ENCODE results near the gene NARF.
"Not testable (repeated sequence)": the region's sequence is repeated elsewhere in the genome, so short reads cannot be mapped to it uniquely, and the experiment has no call there.

- TF ChIP-seq, protein P1, sequence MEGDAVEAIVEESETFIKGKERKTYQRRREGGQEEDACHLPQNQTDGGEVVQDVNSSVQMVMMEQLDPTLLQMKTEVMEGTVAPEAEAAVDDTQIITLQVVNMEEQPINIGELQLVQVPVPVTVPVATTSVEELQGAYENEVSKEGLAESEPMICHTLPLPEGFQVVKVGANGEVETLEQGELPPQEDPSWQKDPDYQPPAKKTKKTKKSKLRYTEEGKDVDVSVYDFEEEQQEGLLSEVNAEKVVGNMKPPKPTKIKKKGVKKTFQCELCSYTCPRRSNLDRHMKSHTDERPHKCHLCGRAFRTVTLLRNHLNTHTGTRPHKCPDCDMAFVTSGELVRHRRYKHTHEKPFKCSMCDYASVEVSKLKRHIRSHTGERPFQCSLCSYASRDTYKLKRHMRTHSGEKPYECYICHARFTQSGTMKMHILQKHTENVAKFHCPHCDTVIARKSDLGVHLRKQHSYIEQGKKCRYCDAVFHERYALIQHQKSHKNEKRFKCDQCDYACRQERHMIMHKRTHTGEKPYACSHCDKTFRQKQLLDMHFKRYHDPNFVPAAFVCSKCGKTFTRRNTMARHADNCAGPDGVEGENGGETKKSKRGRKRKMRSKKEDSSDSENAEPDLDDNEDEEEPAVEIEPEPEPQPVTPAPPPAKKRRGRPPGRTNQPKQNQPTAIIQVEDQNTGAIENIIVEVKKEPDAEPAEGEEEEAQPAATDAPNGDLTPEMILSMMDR (IDR thresholded peaks at IDR 0.05): not testable (repeated sequence)
- TF ChIP-seq POLR2A (IDR thresholded peaks at IDR 0.05): not testable (repeated sequence)
Observed at GRCh38 chr17:82459936-82460335, 1.4 kb downstream of the NARF start.
